ENCODE results near the gene ACAD9.

Gene ACAD9

DNA sequence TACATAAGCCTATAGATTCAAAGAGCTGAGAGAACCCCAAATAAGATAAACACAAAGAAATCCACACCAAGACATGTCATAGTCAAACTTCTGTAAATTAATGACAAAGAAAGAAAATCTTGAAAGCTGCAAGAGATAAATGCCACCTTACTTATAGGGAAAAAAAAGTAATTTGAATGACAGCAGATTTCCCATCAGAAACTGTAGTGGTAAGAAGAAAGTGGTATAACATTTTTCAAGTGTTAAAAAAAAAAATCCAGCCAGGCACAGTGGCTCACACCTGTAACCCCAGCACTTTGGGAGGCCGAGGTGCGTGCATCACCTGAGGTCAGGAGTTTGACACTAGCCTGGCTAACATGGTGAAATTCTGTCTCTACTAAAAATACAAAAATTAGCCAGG, 77.0 kb downstream of the ACAD9 start:
- H3K36me3 ChIP-seq (ENCODE audit: insufficient read depth, insufficient read length, low read length) = no peaks in the 10 kb centered on the region
- DNase-seq (ENCODE audit: low read depth, low spot score) = no peak
- no peak overlapping the region for H3K4me3 ChIP-seq (ENCODE audit: insufficient read length, low read depth)
- H3K4me1 ChIP-seq (ENCODE audit: insufficient read depth, insufficient read length) = no peaks in the 10 kb centered on the region
- H3K9ac ChIP-seq (ENCODE audit: insufficient read length, low read depth) = no peak overlapping the region
- H3K27me3 ChIP-seq (ENCODE audit: insufficient read depth, insufficient read length) = no peaks in the 10 kb centered on the region
- TF ChIP-seq ZNF274 (IDR thresholded peaks at IDR 0.05; ENCODE audit: low read depth, low read length) (no peak), YY1 (IDR thresholded peaks at IDR 0.05; ENCODE audit: insufficient read depth, insufficient read length) (no peak), SUZ12 (IDR thresholded peaks at IDR 0.05; ENCODE audit: extremely low read depth, insufficient read depth, insufficient read length) (no peak)
- peaks cover 14% of the 10 kb centered on the region; the same call in 1 of the 2 replicates for H3K9me3 ChIP-seq (ENCODE audit: insufficient read depth, low read length)
